ENCODE measurements around the gene MTCL1. TPM values are rescaled to one million over a fixed set of nuclear protein-coding genes. Genes with fewer than 3 reads are reported as not detected.

The MTCL1 gene
- total RNA-seq, 1 donor from 2014 or later, result 48.7 TPM

GRCh38 chr18:8858888-8859511 is 153.6 kb downstream of the MTCL1 start:
- no peak for DNase-seq (ENCODE audit: extremely low spot score, unreplicated experiment)
- no peaks in the 10 kb centered on the region for H3K36me3 Mint-ChIP-seq
- TF ChIP-seq CTCF (conservative IDR thresholded peaks at IDR 0.05), result no peak
- peak overlapping the region; percentile 59 for H3K27ac Mint-ChIP-seq
- H3K4me3 Mint-ChIP-seq, result no peak overlapping the region
- peaks cover 18% of the 10 kb centered on the region for H3K4me1 Mint-ChIP-seq (ENCODE audit: unreplicated experiment)
- no peaks in the 10 kb centered on the region for H3K9me3 Mint-ChIP-seq
- H3K27me3 Mint-ChIP-seq, result no peaks in the 10 kb centered on the region

DNA sequence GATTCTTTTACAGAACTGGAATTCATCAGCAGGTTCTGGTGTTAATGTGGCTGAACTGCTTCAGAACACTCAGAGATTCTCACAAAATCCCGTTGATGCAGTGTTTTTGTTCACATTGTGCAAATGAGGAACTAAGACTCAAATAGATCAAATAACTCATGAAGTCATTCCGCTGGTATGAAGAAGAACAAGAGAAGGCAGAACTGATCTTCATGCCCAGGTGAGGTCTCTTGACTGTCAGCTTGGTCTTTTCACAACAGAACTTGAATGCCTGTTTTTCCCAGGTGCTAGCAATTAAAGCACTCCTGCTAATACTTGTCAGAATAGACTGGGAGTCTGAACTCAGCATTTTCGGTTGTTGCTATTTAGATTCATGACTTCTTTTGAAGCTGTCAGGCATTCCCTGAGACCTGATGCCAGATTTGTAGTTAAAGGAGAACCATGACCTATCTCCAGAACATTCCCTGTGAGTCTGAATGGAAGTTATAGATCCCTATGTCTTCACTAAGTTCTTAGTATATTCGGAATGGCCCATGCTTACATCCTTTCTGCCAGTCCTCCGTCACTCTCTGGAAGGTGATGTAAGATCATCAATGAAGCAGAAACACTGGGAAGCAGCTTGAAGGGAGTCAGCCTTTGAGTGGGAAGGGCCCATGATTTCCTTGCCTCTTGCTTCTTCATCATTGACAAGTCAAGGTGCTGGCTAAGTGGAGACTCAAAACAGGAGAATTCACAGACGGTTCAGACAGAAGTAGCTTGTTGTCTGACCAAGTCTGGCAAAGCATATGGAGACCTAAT is 155.7 kb downstream of the MTCL1 start:
- no peaks in the 10 kb centered on the region for H3K9me3 Mint-ChIP-seq
- no peaks in the 10 kb centered on the region for H3K36me3 Mint-ChIP-seq
- H3K4me1 Mint-ChIP-seq (ENCODE audit: unreplicated experiment), result peaks cover 9% of the 10 kb centered on the region
- peak overlapping the region; percentile 87 for H3K27ac Mint-ChIP-seq
- no peak overlapping the region for H3K4me3 Mint-ChIP-seq
- no peak for TF ChIP-seq CTCF (conservative IDR thresholded peaks at IDR 0.05)
- H3K27me3 Mint-ChIP-seq, result no peaks in the 10 kb centered on the region
- DNase-seq (ENCODE audit: extremely low spot score, unreplicated experiment), result no peak

GRCh38 chr18:8863427-8863826 is 158.1 kb downstream of the MTCL1 start:
- H3K4me1 Mint-ChIP-seq (ENCODE audit: unreplicated experiment), result peaks cover 12% of the 10 kb centered on the region
- H3K36me3 Mint-ChIP-seq, result no peaks in the 10 kb centered on the region
- H3K9me3 Mint-ChIP-seq, result no peaks in the 10 kb centered on the region
- TF ChIP-seq CTCF (conservative IDR thresholded peaks at IDR 0.05), result no peak
- no peak for DNase-seq (ENCODE audit: extremely low spot score, unreplicated experiment)
- no peak overlapping the region for H3K4me3 Mint-ChIP-seq
- H3K27me3 Mint-ChIP-seq, result no peaks in the 10 kb centered on the region
- H3K27ac Mint-ChIP-seq, result no peak overlapping the region

DNA sequence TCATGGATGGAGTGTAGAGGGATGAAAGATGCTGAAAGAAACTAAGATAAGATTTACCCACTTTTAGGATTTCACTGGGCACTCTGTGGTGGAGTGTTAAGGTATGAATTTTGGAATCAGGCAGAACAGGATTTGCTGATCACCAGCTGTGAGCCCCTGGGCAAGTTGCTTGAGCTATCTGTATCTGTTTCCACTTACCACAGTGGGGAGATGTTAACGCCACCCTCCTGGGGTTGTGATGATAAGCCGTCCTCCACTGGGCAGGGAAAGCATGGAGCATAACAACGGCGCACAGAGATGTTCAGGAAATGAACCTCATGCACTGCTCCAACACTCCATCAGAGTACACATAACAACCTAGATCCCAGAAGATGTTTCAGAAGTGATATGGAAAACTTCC is 160.6 kb downstream of the MTCL1 start:
- no peak for DNase-seq (ENCODE audit: extremely low spot score, unreplicated experiment)
- no peak overlapping the region for H3K27ac Mint-ChIP-seq
- H3K36me3 Mint-ChIP-seq, result no peaks in the 10 kb centered on the region
- H3K4me1 Mint-ChIP-seq (ENCODE audit: unreplicated experiment), result peaks cover 11% of the 10 kb centered on the region
- no peaks in the 10 kb centered on the region for H3K27me3 Mint-ChIP-seq
- no peaks in the 10 kb centered on the region for H3K9me3 Mint-ChIP-seq
- H3K4me3 Mint-ChIP-seq, result no peak overlapping the region
- TF ChIP-seq CTCF (conservative IDR thresholded peaks at IDR 0.05), result no peak

DNA sequence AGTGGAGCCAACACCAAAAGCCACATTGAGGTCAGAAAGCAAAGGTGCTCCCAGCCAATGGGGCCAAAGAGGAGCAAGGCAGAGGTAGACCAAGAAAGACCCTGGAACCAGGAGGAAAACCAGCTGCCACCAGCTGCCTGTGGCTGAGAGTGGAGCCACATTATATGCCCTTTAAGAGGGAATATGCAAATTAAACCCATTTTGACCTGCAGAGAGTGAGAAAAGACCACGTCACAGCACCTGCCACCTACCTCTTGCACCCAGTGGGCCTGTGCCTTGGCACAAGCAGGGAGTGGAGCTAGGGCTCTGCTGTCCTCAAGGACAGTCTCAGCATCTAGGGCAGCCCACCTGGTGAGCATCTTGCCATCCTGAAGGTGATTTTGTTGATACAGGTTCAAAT is 161.3 kb downstream of the MTCL1 start:
- no peaks in the 10 kb centered on the region for H3K9me3 Mint-ChIP-seq
- no peak overlapping the region for H3K27ac Mint-ChIP-seq
- H3K4me3 Mint-ChIP-seq, result no peak overlapping the region
- H3K27me3 Mint-ChIP-seq, result no peaks in the 10 kb centered on the region
- peaks cover 5% of the 10 kb centered on the region for H3K4me1 Mint-ChIP-seq (ENCODE audit: unreplicated experiment)
- H3K36me3 Mint-ChIP-seq, result no peaks in the 10 kb centered on the region
- DNase-seq (ENCODE audit: extremely low spot score, unreplicated experiment), result no peak
- no peak for TF ChIP-seq CTCF (conservative IDR thresholded peaks at IDR 0.05)
